Epithelial cell of esophagus (primary cell): Measurements from ENCODE around the gene TENM3.

Experiments
- DNase-seq: peaks from one replicate; pipeline ENCODE4 v3.0.0; 2010; ENCODE audit warnings: low read depth
- H3K4me3 ChIP-seq: 2 replicates; pipeline ENCODE4 v1.5.1; 2011; ENCODE audit warnings: mild to moderate bottlenecking, low read length, control low read depth
- CTCF ChIP-seq: IDR thresholded peaks from 2 replicates; pipeline ENCODE4 v1.5.1; 2011; ENCODE audit warnings: low read depth, mild to moderate bottlenecking, low read length, control low read depth, inconsistent platforms; ENCODE audit not compliant: insufficient read depth; ENCODE audit errors: missing control alignments

Gene TENM3

GRCh38 chr4:182567119-182567518, 323.9 kb downstream of the TENM3 start:
- no peak for DNase-seq
- H3K4me3 ChIP-seq = no peak overlapping the region
- no peak for TF ChIP-seq CTCF

- no peak for TF ChIP-seq CTCF
- H3K4me3 ChIP-seq = no peak overlapping the region
- DNase-seq = no peak
These were observed 326.4 kb downstream of the TENM3 start for GRCh38 chr4:182569561-182569960.

GRCh38 chr4:182574706-182575105, 331.5 kb downstream of the TENM3 start:
- no peak overlapping the region for H3K4me3 ChIP-seq
- no peak for TF ChIP-seq CTCF
- no peak for DNase-seq

GRCh38 chr4:182575225-182575624, 332.0 kb downstream of the TENM3 start:
- TF ChIP-seq CTCF = no peak
- no peak overlapping the region for H3K4me3 ChIP-seq

GRCh38 chr4:182576601-182577289, 333.5 kb downstream of the TENM3 start:
- no peak for TF ChIP-seq CTCF
- H3K4me3 ChIP-seq = no peak overlapping the region
- DNase-seq = no peak

More at GRCh38 chr4:182575225-182575624, 332.0 kb downstream of the TENM3 start:
- DNase-seq = no peak

GRCh38 chr4:182577411-182577810, 334.2 kb downstream of the TENM3 start:
- TF ChIP-seq CTCF = no peak
- no peak for DNase-seq
- H3K4me3 ChIP-seq = no peak overlapping the region

- DNase-seq = peak; percentile 90
- TF ChIP-seq CTCF = no peak
- H3K4me3 ChIP-seq = no peak overlapping the region
These were observed 335.2 kb downstream of the TENM3 start for GRCh38 chr4:182578402-182578801.
